DND-41 (cell line): ENCODE results near the gene FMN1.

ENCODE experiments used
- ATAC-seq: fragments of 200-7000 bp; cut with Tn5 transposase; 3 replicates; pipeline ENCODE4 v1.9.1; 2021; ENCODE audit warnings: low read depth; ENCODE audit not compliant: insufficient read depth
- DNase-seq: peaks from one replicate; pipeline ENCODE4 v3.0.0-alpha.2; 2020
- H2AFZ ChIP-seq: 2 replicates; pipeline ENCODE4 v1.6.0; 2012; ENCODE audit warnings: low read depth, low read length
- H3K27ac ChIP-seq: 2 replicates; pipeline ENCODE4 v1.5.1; 2012; ENCODE audit warnings: low read length, inconsistent platforms
- H3K27me3 ChIP-seq: fragments of 200-600 bp; sonication (generic); 2 replicates; pipeline ENCODE4 v1.6.0; 2012; ENCODE audit warnings: low read length, mild to moderate bottlenecking, inconsistent platforms; ENCODE audit not compliant: insufficient read depth, poor library complexity
- H3K36me3 ChIP-seq: 2 replicates; pipeline ENCODE4 v1.5.1; 2012; ENCODE audit warnings: low read length, inconsistent platforms; ENCODE audit not compliant: insufficient read depth
- H3K4me1 ChIP-seq: 2 replicates; pipeline ENCODE4 v1.5.1; 2012; ENCODE audit warnings: mild to moderate bottlenecking, low read length; ENCODE audit not compliant: insufficient read depth
- H3K4me2 ChIP-seq: 2 replicates; pipeline ENCODE4 v1.6.0; 2012; ENCODE audit warnings: mild to moderate bottlenecking, moderate library complexity, low read length, inconsistent platforms; ENCODE audit not compliant: insufficient read depth
- H3K4me3 ChIP-seq, 2 experiments: fragments of 200-600 bp in 1 of 2; shearing (Covaris generic) in 1 of 2; 2 replicates each; pipeline ENCODE4 v1.5.1; 2012 to 2016; ENCODE audit warnings: inconsistent platforms in 2 of 2, low read length in 2 of 2, mild to moderate bottlenecking in 2 of 2, low read depth in 1 of 2, moderate library complexity in 1 of 2
- H3K79me2 ChIP-seq: 2 replicates; pipeline ENCODE4 v1.6.0; 2012; ENCODE audit warnings: low read length, inconsistent platforms; ENCODE audit not compliant: insufficient read depth
- H3K9ac ChIP-seq: 2 replicates; pipeline ENCODE4 v1.6.0; 2012; ENCODE audit warnings: low read depth, mild to moderate bottlenecking, inconsistent platforms, low read length, moderate library complexity
- H3K9me3 ChIP-seq: 2 replicates; pipeline ENCODE4 v1.5.1; 2012; ENCODE audit warnings: low read length, moderate library complexity, mild to moderate bottlenecking, inconsistent platforms; ENCODE audit not compliant: insufficient read depth, severe bottlenecking
- H4K20me1 ChIP-seq: 2 replicates; pipeline ENCODE4 v1.6.0; 2012; ENCODE audit warnings: low read length; ENCODE audit not compliant: insufficient read depth
- CTCF ChIP-seq: IDR thresholded peaks from 2 replicates; pipeline ENCODE4 v1.5.1; 2012; ENCODE audit warnings: borderline replicate concordance, low read length, moderate library complexity, mild to moderate bottlenecking; ENCODE audit not compliant: poor library complexity, severe bottlenecking; ENCODE audit errors: extremely low read depth
- EZH2 ChIP-seq: IDR thresholded peaks from 3 replicates; pipeline ENCODE4 v1.6.1; 2012; ENCODE audit warnings: borderline replicate concordance, low read depth, mild to moderate bottlenecking, moderate library complexity, low read length, inconsistent platforms; ENCODE audit not compliant: severe bottlenecking

FMN1 gene

GRCh38 chr15:33014586-33014985 lies 179.9 kb downstream of the FMN1 start:
- no peak for DNase-seq
- no peaks in the 10 kb centered on the region for H3K4me1 ChIP-seq
- H3K4me3 ChIP-seq: no peak overlapping the region
- H3K36me3 ChIP-seq: no peaks in the 10 kb centered on the region
- H4K20me1 ChIP-seq: no peaks in the 10 kb centered on the region
- no peak overlapping the region for H3K27ac ChIP-seq
- TF ChIP-seq CTCF (no peak), EZH2 (no peak)
- H2AFZ ChIP-seq: no peak overlapping the region
- H3K4me2 ChIP-seq: no peak overlapping the region
- no peaks in the 10 kb centered on the region for H3K27me3 ChIP-seq
- no peaks in the 10 kb centered on the region for H3K9me3 ChIP-seq
- no peak for ATAC-seq
- no peak overlapping the region for H3K9ac ChIP-seq
- no peaks in the 10 kb centered on the region for H3K79me2 ChIP-seq

- H3K36me3 ChIP-seq: no peaks in the 10 kb centered on the region
- TF ChIP-seq EZH2: no peak
- no peak for TF ChIP-seq CTCF
- H3K27ac ChIP-seq: no peak overlapping the region
- H3K4me1 ChIP-seq: no peaks in the 10 kb centered on the region
- no peak overlapping the region for H3K4me2 ChIP-seq
- no peaks in the 10 kb centered on the region for H4K20me1 ChIP-seq
- no peak for ATAC-seq
- no peaks in the 10 kb centered on the region for H3K79me2 ChIP-seq
- no peak for DNase-seq
- H3K9me3 ChIP-seq: no peaks in the 10 kb centered on the region
- H3K9ac ChIP-seq: no peak overlapping the region
- no peak overlapping the region for H2AFZ ChIP-seq
- H3K4me3 ChIP-seq: no peak overlapping the region
- H3K27me3 ChIP-seq: no peaks in the 10 kb centered on the region
Observed at GRCh38 chr15:33013827-33014445, 180.6 kb downstream of the FMN1 start.

- no peak for DNase-seq
- Histone ChIP-seq H3K4me2 (no peak overlapping the region), H4K20me1 (no peaks in the 10 kb centered on the region), H2AFZ (no peak overlapping the region), H3K27me3 (no peaks in the 10 kb centered on the region), H3K9me3 (no peaks in the 10 kb centered on the region), H3K36me3 (no peaks in the 10 kb centered on the region), H3K27ac (no peak overlapping the region), H3K9ac (no peak overlapping the region), H3K4me1 (no peaks in the 10 kb centered on the region), H3K4me3 (no peak overlapping the region), H3K79me2 (no peaks in the 10 kb centered on the region)
- TF ChIP-seq EZH2 (no peak), CTCF (no peak)
- no peak for ATAC-seq
Observed at GRCh38 chr15:33011976-33012375, 182.5 kb downstream of the FMN1 start.
